ENCODE measurements around the gene GIPC2. TPM values are rescaled to one million over a fixed set of nuclear protein-coding genes. Genes with fewer than 3 reads are reported as not detected.

The GIPC2 gene
- total RNA-seq, 4 donors from 2014 or later, result 3.0 to 12.3 (median 6.4) TPM

DNA sequence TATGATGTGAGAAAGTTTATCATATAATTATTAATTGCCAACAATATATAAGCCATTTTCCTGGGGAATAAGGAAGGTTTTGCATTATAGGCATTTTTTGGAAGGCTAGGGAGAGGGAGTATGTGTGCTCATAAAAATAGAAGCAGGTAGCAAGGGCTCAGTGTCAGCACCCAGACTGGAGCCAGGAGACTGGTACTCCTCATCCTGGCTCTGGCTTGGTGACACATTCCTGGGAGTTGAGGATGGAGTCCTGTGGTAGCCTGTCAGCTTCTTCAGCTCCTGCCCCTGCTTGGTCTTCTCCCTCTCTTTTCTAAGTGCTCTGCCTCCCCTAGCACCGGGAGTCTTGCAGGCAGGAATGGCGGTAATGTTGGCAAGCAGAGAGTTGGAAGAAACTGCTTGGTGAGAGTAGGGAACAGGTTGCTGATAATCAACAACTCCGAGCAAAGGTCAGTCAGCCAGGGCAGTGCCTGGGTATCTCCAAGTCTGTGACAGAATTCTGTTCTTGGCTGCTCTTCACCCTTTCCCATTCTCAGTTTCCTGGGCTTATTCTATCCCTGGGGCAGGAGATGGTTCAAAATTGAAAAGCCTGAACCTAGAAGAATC is 23.0 kb downstream of the GIPC2 start:
- WGBS, 2 donors, result 75 to 81% methylated on average over 3 of the region's 3 CpGs
- DNase-seq (ENCODE audit: low spot score in 2 of 2), result no peak
- no peak overlapping the region for H3K4me3 ChIP-seq (ENCODE audit: low read depth, poor library complexity, severe bottlenecking)
- intact Hi-C loops (cut with DNase I; ENCODE audit: low total_unique reads), result no loop called here
- TF ChIP-seq POLR2A (IDR thresholded peaks at IDR 0.05), result no peak
- TF ChIP-seq, protein P1, sequence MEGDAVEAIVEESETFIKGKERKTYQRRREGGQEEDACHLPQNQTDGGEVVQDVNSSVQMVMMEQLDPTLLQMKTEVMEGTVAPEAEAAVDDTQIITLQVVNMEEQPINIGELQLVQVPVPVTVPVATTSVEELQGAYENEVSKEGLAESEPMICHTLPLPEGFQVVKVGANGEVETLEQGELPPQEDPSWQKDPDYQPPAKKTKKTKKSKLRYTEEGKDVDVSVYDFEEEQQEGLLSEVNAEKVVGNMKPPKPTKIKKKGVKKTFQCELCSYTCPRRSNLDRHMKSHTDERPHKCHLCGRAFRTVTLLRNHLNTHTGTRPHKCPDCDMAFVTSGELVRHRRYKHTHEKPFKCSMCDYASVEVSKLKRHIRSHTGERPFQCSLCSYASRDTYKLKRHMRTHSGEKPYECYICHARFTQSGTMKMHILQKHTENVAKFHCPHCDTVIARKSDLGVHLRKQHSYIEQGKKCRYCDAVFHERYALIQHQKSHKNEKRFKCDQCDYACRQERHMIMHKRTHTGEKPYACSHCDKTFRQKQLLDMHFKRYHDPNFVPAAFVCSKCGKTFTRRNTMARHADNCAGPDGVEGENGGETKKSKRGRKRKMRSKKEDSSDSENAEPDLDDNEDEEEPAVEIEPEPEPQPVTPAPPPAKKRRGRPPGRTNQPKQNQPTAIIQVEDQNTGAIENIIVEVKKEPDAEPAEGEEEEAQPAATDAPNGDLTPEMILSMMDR (IDR thresholded peaks at IDR 0.05), result no peak

DNA sequence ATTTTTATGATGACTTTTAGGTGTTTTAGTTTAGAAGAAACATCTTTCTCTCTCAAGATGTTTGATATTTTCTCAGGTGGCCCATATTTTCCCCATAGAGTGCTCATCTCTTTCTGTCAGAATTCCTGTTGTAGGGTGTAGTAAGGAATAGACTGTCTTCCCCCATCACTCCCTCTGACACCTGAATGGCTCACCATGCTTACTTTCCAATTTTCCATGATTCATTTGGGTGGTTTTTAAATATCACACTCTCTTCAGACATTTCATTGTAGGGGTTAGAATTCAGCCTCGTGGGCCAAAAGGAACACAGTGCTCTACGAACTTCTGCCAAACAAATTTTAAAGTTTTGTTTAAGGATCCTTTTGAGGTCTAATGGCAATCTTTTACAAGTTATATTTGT is 24.0 kb downstream of the GIPC2 start:
- TF ChIP-seq, protein P1 (IDR thresholded peaks at IDR 0.05), result no peak
- TF ChIP-seq POLR2A (IDR thresholded peaks at IDR 0.05), result no peak
- 68 to 78% methylated on average over 2 of the region's 2 CpGs for WGBS, 2 donors
- no peak for DNase-seq (ENCODE audit: low spot score in 2 of 2)
- H3K4me3 ChIP-seq (ENCODE audit: low read depth, poor library complexity, severe bottlenecking), result no peak overlapping the region
- intact Hi-C loops (cut with DNase I; ENCODE audit: low total_unique reads), result no loop called here

DNA sequence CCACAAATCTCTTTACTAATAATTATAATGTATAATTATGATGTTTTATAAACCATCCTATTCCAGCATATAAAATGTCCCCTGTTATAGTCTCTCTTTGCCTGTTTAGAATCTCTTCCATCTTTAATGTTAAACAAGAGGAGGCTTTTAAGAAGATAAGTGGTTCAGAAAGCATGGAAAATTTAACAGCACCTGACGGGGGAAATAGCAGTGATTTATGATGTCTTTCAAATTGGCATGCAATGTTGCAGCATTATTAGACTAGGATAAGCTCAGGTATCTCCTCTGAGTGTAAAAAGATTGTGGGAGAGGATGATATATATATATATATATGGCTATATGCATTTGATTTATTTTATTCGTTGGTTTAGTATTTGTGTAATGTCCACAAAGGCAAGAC is 24.4 kb downstream of the GIPC2 start:
- WGBS, 2 donors, result 47 to 49% methylated on average over 2 of the region's 2 CpGs

DNA sequence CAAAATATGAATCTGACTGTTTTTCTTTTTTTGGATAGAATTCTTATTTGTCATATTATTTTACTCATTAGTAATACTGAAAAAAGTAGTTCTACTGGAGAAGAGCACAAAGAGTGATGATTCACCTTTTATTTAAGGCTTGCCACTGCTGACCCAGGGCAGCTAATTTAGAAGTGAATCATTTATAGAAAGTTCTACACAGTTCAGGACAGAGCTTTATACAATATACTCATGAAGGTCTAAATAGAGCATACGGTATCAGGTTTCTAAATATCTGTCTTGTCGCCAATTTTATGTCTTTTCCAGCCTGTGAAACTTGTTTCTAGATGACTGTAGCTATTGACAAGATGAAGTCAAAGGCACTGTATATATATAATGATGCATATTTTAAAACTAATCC is 25.0 kb downstream of the GIPC2 start:
- no peak overlapping the region for H3K4me3 ChIP-seq (ENCODE audit: low read depth, poor library complexity, severe bottlenecking)
- 19 to 31% methylated on average over 2 of the region's 2 CpGs for WGBS, 2 donors
- intact Hi-C loops (cut with DNase I; ENCODE audit: low total_unique reads), result no loop called here
- TF ChIP-seq, protein P1 (IDR thresholded peaks at IDR 0.05), result no peak
- no peak for TF ChIP-seq POLR2A (IDR thresholded peaks at IDR 0.05)
- no peak for DNase-seq (ENCODE audit: low spot score in 2 of 2)

More for the DNA sequence above, 24.4 kb downstream of the GIPC2 start:
- no peak for DNase-seq (ENCODE audit: low spot score in 2 of 2)
- no peak overlapping the region for H3K4me3 ChIP-seq (ENCODE audit: low read depth, poor library complexity, severe bottlenecking)
- intact Hi-C loops (cut with DNase I; ENCODE audit: low total_unique reads), result no loop called here
- TF ChIP-seq POLR2A (IDR thresholded peaks at IDR 0.05), result no peak
- TF ChIP-seq, protein P1 (IDR thresholded peaks at IDR 0.05), result no peak

DNA sequence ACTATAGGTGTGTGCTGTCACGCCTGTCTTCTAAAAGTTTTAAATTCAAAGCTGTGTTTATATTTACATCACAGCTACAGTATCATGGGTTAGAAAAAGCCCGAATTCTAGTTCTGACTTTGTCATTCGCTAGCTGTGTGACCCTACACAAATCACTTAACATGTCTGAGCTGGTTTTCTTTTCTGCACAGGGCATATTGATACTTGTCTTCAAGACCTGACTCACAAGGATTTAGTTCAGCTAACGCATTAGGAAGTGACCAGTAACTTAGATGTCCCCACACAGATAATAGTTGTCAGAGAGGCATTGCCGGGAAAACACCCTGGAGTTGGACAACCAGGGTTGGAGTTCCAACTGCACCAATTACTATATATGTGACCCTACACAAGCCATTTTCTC is 25.9 kb downstream of the GIPC2 start:
- DNase-seq (ENCODE audit: low spot score in 2 of 2), result no peak
- 64 to 71% methylated on average over 5 of the region's 5 CpGs for WGBS, 2 donors
- TF ChIP-seq, protein P1 (IDR thresholded peaks at IDR 0.05), result no peak
- TF ChIP-seq POLR2A (IDR thresholded peaks at IDR 0.05), result no peak
- intact Hi-C loops (cut with DNase I; ENCODE audit: low total_unique reads), result no loop called here
- H3K4me3 ChIP-seq (ENCODE audit: low read depth, poor library complexity, severe bottlenecking), result no peak overlapping the region

DNA sequence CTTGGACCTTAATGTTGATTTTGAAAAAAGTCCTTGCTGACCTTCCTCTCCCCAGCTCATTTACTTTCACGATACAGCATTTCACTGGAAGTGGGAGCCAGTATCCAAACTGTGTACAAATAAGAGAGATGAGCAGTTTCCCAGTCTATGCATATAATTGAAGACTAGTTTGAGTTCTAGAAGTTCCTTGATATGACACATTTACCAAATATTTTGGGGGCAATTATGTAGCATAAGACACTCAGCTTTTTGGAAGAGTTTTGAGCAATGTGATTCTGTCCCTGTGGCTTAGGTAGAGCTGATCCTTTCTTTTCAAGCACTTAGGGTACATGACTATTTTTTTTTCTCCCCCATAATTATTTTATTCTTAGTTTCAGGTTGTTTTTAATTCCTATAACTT is 26.4 kb downstream of the GIPC2 start:
- no peak overlapping the region for H3K4me3 ChIP-seq (ENCODE audit: low read depth, poor library complexity, severe bottlenecking)
- no peak for DNase-seq (ENCODE audit: low spot score in 2 of 2)
- intact Hi-C loops (cut with DNase I; ENCODE audit: low total_unique reads), result no loop called here
- WGBS, 2 donors, result 79 to 86% methylated on average over 1 of the region's 1 CpG
- TF ChIP-seq, protein P1 (IDR thresholded peaks at IDR 0.05), result no peak
- TF ChIP-seq POLR2A (IDR thresholded peaks at IDR 0.05), result no peak

All from lower leg skin (tissue), 4 donors.